HG02938 (cell line): ENCODE data around the gene ANKS1A.

Experiments used
- ATAC-seq: cut with Tn5 transposase; IDR thresholded peaks from one replicate; pipeline ENCODE4 v1.9.1; 2021; ENCODE audit warnings: mild to moderate bottlenecking, moderate library complexity; ENCODE audit not compliant: unreplicated experiment

Gene ANKS1A

DNA sequence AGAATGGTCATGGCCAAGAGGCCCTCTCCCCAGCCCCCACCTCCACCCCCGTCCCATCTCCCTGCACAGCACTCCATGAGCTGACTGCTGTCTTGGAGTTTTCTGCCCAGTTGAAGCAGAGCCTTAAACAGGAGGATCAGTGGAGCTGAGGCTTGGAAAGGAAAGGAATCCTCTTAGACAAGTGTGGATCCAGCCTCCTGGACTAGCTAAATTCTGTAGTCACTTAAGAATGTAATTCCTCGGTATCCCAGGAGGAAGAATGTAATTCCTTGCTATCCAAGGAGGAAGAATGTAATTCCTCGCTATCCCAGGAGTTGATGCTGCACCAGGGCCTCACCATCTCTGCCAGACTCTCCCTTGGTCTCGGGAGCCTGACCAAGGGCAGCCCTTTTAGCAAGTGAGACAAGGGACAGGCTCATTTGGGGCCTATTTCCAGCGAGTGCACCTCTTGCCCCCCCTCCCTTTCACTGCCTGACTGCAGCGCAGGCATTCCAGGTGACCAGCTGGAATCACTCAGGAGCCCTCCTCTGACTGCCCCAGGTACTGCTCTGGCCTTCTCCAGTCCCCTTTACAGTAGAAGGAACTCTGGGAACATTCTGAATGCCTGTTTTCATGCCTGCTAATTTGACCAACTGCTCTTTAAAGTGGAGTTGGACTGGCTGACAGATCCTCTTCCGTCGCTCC, 175.8 kb downstream of the ANKS1A start:
- ATAC-seq = no peak

DNA sequence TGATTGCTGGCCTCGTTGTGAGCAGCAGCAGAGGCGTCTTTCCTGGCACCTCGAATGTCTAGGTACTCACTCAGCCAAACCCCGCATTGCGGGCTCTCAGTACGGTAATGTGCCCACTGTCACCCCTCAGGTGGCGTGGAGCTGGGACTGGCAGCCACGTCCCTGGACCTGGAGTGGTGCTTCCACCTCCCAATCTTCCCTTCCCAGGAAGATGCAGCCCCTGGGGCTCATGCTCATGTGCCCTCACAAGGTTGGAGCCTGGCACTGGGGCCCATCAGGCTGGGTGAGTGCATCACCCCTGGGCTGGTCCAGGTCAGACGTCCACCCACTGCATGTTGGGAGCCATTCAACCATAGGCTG, 176.4 kb downstream of the ANKS1A start:
- no peak for ATAC-seq

DNA sequence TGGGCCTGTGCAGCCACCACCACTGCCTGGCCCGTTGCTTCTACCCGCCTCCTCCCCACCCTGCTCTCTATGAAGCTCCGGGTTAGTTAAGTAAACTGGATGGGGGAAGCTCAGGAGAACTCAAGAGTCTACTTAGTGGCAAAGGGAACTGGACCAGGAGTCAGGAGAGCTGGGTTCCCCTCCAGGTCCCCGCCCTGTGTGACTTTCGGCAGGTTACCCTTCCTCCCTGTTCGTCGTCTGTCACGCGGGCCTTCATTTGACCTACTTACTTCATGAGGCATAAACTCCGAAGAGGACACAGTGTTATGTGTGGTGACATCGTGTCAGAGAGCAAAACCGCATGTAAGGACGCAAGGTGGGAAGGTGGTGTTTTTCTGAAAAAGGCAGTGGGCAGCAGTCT, 176.8 kb downstream of the ANKS1A start:
- no peak for ATAC-seq

DNA sequence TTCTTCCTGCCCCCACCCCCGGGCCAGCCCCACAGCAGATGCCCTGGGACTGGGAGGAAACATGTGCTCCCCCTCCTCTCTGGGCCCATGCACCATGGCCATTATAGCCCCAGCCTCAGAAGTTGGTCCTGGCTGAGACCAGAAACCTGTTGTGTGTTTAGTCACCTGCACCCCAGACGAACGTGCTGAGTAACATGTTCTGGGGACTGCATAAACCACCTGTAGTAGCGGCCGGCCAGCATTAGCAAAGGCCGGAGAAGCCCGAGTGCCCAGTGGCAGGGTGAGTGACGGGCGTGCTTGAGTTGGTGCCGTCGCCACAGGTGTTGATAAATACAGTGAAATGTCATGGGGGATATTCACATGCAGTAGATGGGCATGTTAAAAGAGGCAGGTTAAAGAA, 178.2 kb downstream of the ANKS1A start:
- no peak for ATAC-seq

DNA sequence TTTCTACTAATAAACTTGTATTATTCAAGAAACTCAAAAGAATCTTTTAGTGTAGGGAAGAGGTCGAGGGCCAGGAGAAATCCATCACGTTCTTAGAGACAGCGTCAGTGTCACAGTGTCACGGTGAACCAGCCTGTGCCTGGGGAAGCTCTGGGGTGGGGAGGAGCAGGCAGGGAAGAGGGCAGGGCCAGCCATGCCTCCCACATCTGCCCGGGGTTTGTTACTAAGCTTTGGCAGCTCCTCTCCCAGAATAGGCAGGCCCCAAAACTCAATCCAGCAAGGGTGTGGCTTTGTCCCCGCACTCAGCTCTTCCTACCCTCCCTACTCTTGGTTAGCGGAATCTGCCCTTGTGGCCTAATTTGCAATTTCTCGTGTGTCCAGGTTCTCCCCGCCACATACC, 179.2 kb downstream of the ANKS1A start:
- no peak for ATAC-seq

DNA sequence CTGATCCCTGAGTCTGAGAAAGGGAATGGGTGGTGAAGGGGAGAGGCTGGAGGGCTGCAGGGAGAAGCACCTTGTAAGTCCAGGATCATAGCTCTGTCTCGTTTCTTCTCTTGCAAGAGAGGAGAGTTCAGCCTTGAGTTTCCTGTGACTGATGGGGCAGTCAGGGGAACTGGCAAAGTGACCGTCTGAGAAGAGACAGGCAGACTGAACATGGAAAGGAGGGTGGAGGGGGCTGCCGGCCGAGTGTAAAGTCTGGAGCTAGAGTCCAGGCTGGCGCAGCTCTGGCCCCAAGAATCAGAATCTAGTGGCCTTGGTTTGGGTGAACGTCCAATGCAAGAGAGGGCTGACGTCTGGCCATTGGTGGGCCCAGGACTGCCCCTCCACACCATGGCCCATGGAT, 179.6 kb downstream of the ANKS1A start:
- no peak for ATAC-seq

DNA sequence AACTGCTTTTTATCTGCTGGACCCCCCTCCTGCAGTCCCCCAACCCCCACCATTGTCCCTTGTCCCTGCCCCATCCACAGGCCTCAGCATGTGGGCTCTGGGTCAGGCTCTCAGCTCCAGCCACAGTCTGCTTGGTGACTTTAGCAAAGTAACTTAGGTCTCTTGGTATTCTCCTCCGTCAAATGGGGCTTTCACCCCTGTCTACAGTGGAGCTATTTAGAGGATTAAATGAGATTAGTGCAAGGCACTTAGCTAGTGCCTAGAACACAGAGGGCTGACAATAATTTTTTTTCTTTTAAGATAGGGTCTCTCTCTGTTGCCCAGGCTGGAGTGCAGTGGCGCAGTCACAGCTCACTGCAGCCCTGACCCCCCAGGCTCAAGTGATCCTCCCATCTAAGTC, 180.2 kb downstream of the ANKS1A start:
- no peak for ATAC-seq

DNA sequence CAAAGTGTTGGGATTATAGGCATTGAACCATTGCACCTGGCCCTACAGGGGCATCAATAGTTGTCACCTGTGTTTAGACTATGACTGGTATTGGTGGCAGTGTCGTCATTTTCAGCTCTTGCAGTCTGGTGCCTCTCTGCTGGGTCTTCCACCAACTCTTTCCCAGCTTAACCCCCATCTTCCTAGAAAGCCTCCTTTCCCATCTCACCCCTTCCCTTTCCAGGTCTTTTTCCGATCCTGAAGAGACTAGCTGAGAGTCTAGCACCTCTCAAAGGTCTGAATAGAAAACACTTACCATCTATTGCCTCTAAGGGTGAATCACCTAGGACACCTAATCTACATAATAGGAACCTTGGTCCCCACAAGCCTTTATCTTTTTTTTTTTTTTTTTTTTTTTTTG, 181.1 kb downstream of the ANKS1A start:
- no peak for ATAC-seq

DNA sequence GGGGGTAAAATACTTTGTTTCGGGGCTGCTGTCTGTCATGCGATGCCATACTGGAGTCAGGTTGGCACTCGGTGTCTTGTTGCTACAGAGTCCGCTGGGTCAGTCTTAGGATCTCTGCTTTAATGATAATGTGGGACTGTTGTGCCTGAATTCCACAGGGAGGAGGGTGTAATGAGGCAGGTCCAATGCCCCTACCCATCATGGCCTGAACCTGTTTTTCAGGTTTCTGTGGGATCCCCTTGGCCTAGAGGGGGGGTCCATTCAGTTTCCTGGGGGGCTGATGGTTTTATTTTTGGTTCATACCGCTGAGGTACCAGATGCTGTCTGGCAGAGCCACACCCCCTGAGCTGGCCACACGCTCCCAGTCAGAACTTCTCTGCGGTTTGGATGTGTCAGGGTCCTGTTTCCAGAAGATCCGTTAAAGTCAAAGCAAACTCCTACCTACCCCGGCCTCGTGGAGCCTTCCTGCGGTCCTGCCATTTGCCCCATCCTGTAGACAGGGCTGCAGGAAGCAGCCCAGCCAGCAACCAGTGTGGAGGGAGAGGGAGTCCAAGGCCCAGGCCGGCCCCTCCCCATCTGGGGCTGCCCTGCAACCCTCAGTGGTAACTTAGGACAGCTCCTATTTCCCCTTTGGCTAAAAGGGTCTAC, 182.4 kb downstream of the ANKS1A start:
- ATAC-seq = no peak

DNA sequence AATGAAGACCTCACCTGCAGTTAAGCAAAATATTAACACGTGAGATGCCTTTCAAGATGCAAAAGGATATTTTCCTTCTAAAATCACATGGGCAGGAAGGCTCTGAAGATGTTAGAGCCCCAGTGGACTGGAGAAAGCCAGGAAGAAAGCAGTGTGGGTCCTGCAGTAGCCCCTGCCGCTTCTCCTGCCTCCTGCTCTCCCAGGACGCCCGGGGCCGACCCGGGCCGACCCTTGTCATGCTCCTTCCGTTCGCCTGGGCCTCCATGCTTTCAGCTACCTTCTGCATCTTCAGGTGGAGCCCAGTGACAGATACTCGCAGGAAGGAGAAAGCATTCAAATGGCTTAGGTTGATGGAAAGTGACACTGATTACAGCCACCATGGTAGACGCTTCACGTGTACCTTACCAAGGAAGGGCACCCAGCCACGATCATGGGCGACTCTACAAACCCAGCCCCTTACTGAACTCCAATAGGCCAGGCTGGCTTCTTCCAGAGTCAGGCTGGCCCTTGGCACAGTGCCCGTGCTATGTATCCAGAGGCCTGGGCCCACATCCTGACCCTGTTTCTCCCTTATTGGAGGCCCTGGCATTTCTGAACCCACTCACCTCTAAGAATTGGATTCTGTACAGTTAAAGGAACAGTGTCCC, 183.1 kb downstream of the ANKS1A start:
- ATAC-seq = no peak

DNA sequence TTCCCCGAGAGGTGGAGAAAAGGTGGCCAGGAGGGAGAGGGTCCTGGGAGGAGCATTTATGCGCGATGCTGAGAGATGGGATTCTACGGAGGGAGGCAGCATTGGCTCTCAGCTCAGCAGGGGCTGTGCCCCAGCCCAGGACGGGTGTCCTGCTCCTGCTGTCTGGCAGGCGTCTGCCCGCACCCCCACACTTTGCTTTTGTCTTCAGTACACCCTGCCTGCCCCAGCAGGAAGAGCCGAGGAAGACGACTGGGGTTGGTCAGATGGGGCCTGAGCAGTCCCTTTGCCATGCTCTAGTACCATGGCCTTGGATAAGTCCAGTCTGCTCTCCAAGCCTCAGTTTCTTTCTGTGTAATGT, 183.6 kb downstream of the ANKS1A start:
- no peak for ATAC-seq

DNA sequence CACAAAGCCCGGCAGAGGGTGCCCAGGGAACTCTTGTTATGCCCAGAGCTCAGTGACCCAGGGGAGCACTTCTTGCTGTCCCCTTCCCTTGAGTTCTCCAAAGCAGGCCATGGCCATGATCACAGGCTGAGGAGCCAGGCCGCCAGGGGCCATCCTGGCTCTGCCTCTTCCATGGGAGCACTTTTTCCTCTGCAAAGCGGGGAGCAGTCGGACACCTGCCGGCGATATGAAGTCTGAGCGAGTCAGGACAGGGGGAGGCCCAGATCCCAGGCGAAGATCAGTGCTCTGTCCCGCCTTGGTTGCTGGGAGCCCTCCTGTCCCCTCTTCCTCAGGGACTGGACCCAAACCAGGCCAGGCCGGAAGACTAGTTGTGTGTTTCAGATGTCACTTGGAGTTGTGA, 184.2 kb downstream of the ANKS1A start:
- no peak for ATAC-seq

DNA sequence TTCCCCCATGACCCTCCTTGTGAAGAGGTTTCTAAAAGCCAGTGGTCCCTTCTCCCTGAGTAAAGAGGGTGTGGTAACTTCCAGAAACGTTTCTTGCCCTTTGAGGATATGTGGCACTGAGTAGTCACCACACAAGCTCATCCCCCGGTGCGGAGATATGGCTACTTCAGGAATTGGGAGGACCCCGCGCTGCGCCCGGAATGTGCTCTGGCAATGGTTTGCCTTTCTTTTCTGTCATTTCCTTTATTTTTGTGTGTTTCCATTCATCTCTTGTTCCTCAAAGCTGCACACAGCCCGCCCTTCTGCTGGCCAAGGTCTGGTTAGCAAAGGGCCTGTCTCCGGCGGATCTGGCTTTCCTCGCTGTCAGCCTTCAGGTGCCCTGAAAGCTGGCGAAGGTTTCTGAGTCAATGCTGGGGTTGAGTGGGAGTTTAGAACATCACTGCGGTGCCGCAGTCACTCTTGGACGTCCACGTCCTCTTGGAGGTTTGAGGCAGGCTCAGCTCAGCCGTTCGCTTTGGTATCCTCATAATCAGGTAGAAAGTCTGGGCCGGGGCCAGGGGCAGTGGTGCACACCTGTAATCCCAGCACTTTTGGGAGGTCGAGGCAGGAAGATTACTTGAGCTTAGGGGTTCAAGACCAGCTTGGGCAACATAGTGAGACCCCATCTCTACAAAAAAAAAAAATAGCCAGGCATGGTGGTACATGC, 184.9 kb downstream of the ANKS1A start:
- no peak for ATAC-seq

DNA sequence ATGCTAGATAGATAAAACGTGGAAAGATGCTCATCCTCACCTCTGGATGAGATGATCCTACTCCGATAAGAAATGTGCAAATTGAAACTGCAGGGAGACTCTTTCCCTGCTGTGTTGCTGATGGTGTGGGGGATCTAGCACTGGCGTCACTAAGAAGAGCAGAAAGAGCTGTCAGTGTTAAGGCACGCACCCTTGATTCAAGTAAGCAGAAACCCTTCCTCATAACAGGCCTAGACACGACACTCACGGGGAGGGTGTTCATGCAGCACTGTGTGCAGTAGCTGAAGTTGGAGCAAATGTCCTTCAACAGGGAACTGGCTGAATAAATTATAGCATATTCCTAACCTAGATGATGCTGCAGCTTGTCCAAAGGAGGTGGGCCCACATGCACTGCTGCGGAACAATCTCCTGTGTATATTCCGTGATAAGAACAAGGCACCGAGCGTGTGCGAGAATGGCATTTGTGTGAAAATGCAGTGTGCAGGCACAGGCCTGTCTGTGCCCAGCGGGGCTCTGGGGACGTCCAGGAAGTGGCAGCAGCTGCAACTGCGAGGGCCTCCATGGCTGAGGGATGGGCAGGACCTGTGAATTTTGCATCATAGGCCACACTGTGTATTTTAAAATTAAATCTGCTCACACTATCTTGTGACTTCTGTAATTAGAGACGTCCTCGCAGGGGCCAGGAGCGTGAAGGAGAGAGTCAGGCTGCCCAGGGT, 188.1 kb downstream of the ANKS1A start:
- no peak for ATAC-seq

DNA sequence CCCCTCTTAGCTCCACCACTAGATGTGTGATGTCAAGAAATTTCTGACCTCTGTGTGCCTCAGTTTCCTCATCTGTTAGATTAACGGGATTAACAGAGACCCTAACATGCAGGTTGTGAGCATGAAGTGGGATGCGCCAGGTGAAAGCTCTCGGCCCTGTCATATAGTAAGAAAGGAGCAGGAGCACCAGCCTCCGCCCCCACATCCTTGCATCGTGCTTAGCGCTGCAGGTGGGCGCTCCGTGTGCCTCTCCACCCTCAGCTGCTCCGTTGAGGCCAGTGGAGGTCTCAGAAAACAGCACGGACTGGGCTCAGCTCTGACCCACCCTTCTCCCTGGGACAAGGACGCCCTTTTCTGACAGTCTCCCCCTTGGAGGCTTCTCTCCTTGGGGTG, 188.7 kb downstream of the ANKS1A start:
- no peak for ATAC-seq

DNA sequence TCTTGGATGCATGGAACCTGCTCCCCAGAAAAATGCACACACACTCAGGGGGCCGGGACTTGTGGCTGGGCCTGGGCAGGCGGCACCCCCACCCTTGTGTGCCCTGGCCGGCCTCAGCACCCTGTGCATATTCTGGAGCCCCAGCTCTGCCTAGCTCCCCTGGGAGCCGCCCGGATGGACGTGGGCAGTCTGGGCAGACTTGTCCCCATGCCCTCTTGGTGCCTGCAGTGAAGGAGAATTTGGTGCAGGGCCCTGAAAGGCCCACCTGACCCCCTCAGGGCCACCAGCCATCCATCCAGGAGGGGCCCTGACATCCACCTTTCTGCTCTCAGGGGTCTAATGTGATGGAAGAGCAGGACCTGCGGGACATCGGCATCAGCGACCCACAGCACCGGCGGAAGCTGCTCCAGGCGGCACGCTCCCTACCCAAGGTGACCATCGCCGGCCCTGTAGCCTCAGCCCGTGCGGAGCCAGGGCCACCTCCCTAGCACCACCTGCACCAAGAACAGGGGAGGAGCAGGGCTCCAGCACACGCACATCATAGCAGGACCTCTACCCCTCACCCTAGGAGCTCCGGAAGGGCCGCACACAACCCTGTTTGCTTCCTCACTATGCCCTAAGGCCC, 189.3 kb downstream of the ANKS1A start:
- ATAC-seq = no peak

DNA sequence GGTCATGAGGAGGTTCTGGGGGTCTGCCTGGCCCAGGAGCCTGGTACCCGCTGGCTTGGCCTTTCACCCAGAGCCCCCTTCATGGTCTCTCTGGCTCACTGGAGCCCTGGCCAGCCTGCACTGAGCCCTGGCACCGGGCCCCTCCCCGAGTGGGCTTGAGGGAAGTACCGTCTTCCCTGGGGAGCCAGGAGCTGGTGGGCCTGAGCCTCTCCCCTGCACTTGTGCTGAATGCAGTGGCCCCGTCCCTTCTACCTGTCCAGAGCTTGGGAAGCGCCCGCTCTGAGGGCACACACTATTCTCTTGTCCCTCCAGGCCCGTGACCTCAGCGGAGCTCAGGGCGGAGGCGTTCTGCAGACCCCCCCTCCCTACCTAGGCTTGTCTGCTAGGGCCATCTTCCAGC, 189.8 kb downstream of the ANKS1A start:
- no peak for ATAC-seq

DNA sequence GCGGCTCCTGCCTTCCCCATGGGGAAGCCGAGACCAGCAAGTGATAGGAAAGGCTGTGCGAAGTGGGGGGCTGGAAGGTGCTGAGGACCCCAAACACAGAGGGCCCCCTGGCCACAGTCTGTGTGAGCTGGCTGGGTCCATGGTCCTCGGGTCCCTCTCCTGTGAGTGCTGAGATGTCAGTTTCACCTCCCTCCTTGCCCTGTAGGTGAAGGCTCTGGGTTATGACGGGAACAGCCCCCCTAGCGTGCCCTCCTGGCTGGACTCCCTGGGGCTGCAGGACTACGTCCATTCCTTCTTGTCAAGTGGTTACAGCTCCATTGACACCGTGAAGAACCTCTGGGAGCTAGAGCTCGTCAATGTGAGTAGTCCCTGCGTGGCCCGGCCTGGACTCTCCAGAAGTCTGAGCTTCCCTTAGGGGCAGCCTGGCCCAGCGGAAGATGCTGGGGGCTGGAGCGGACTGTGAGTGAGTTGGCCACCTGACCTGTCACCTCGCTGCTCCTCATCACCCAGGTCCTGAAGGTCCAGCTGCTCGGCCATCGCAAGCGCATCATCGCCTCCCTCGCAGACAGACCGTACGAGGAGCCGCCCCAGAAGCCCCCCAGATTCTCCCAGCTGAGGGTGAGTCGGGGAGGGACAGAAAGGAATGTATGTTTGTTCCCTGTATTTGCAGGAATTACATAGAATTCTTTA, 190.4 kb downstream of the ANKS1A start:
- no peak for ATAC-seq

DNA sequence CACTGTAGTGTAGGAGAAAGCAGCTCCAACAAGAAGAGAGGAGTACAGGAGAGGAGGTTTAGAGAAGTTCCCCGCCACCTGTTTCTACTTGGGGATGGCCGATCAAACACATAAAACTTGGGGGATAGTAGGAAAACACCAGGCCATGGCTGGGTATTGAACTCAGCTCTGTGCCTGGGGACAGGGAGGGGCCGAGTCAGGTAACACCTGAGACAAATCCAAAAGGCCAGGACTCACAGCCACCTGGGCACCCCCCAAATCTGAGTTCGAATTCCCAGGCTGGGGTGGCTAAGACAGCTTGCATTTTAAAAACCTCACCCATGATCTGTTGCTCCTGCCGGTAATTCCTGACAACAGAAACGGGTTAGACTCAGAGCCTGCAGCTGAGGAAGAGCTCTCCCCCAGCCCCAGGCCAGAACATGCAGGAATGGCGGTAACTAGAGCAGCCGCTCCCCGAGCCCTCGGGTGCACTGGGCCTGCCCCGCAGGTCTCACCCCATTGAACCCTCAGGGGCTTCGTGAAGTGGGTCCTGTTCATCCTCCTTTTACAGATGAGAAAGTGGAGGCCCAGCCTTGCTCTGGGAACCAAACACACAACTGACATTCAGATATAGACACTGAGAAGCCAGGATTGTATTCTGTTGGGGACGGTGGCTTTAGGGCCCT, 191.1 kb downstream of the ANKS1A start:
- no peak for ATAC-seq
